HEK293 (cell line): ENCODE results near the gene FXYD4.

Experiments
- CTCF ChIA-PET: fragments of 350-600 bp; formaldehyde crosslinking; extraction: SDS; loops from one replicate; lab custom pipeline; 2021; ENCODE audit warnings: antibody characterized with exemption; lab: Yijun Ruan, JAX
- POLR2A ChIA-PET: fragments of 300-600 bp; formaldehyde crosslinking; extraction: SDS; loops from one replicate; lab custom pipeline; 2020; ENCODE audit warnings: antibody characterized with exemption, inconsistent platforms; lab: Yijun Ruan, JAX
- H3K27ac ChIP-seq: fragments of 200-500 bp; sonication (Bioruptor generic); 2 replicates; pipeline ENCODE4 v1.5.1; 2014; ENCODE audit warnings: low read depth, low read length, control low read depth, inconsistent platforms; ENCODE audit errors: extremely low read depth
- H3K36me3 ChIP-seq, 2 experiments: fragments of 200-500 bp in 1 of 2; sonication (Bioruptor generic) in 1 of 2; 1 replicate in 1 of 2; 2 replicates in 1 of 2; pipeline ENCODE4 v1.5.1; 2014 to 2017; ENCODE audit warnings: inconsistent platforms in 2 of 2, low read length in 2 of 2; ENCODE audit not compliant: control insufficient read depth in 2 of 2, insufficient read depth in 1 of 2
- H3K4me1 ChIP-seq: fragments of 200-500 bp; sonication (Bioruptor generic); 2 replicates; pipeline ENCODE4 v1.5.1; 2014; ENCODE audit warnings: mild to moderate bottlenecking, low read length, inconsistent platforms; ENCODE audit not compliant: control insufficient read depth, insufficient read depth
- H3K4me3 ChIP-seq: 2 replicates; pipeline ENCODE4 v1.5.1; 2011; ENCODE audit warnings: low read depth, mild to moderate bottlenecking, control low read depth, low read length, moderate library complexity
- H3K9me3 ChIP-seq: fragments of 200-500 bp; sonication (Bioruptor generic); 2 replicates; pipeline ENCODE4 v1.5.1; 2014; ENCODE audit warnings: low read depth, low read length, inconsistent platforms; ENCODE audit not compliant: control insufficient read depth, insufficient read depth
- AEBP2 ChIP-seq: fragments of 450-650 bp; formaldehyde crosslinking; IDR thresholded peaks from 2 replicates; pipeline ENCODE4 v1.5.1; 2016; ENCODE audit warnings: missing biosample characterization, missing genetic modification characterization, borderline replicate concordance
- EGR2 ChIP-seq: fragments of 450-650 bp; formaldehyde crosslinking; IDR thresholded peaks from 2 replicates; pipeline ENCODE4 v1.5.1; 2016; ENCODE audit warnings: low read depth, missing biosample characterization, missing genetic modification characterization
- HOXC10 ChIP-seq: sonication (generic); formaldehyde crosslinking; IDR thresholded peaks from 2 replicates; pipeline ENCODE4 v1.8.1; 2023; ENCODE audit warnings: mild to moderate bottlenecking, missing genetic modification reagents
- PBX3 ChIP-seq: sonication (generic); formaldehyde crosslinking; IDR thresholded peaks from 2 replicates; pipeline ENCODE4 v1.8.1; 2022; ENCODE audit warnings: mild to moderate bottlenecking, moderate library complexity, missing genetic modification reagents
- SP2 ChIP-seq: fragments of 450-650 bp; formaldehyde crosslinking; IDR thresholded peaks from 2 replicates; pipeline ENCODE4 v1.5.1; 2016; ENCODE audit warnings: missing biosample characterization, missing genetic modification characterization
- ZBTB7A ChIP-seq: fragments of 450-650 bp; formaldehyde crosslinking; IDR thresholded peaks from 2 replicates; pipeline ENCODE4 v1.5.1; 2016; ENCODE audit warnings: low read depth, missing biosample characterization, missing genetic modification characterization
- ZFHX2 ChIP-seq: fragments of 450-650 bp; formaldehyde crosslinking; conservative IDR thresholded peaks from 2 replicates; pipeline ENCODE4 v1.5.1; 2016; ENCODE audit warnings: missing biosample characterization, missing genetic modification characterization
- ZNF138 ChIP-seq: fragments of 450-650 bp; formaldehyde crosslinking; IDR thresholded peaks from 2 replicates; pipeline ENCODE4 v1.5.1; 2016; ENCODE audit warnings: missing biosample characterization, missing genetic modification characterization, borderline replicate concordance
- ZNF155 ChIP-seq: fragments of 450-650 bp; formaldehyde crosslinking; IDR thresholded peaks from 2 replicates; pipeline ENCODE4 v1.5.1; 2016; ENCODE audit warnings: missing biosample characterization, missing genetic modification characterization
- ZNF311 ChIP-seq: fragments of 450-650 bp; formaldehyde crosslinking; IDR thresholded peaks from 2 replicates; pipeline ENCODE4 v1.5.1; 2017; ENCODE audit warnings: missing biosample characterization, missing genetic modification characterization, borderline replicate concordance
- ZNF354C ChIP-seq: fragments of 450-650 bp; formaldehyde crosslinking; IDR thresholded peaks from 2 replicates; pipeline ENCODE4 v1.5.1; 2016; ENCODE audit warnings: missing biosample characterization, missing genetic modification characterization, low read depth, borderline replicate concordance
- ZNF473 ChIP-seq: fragments of 450-650 bp; formaldehyde crosslinking; IDR thresholded peaks from 2 replicates; pipeline ENCODE4 v1.5.1; 2017; ENCODE audit warnings: missing biosample characterization, missing genetic modification characterization
- ZNF548 ChIP-seq: fragments of 450-650 bp; formaldehyde crosslinking; IDR thresholded peaks from 2 replicates; pipeline ENCODE4 v1.5.1; 2016; ENCODE audit warnings: missing biosample characterization, missing genetic modification characterization
- ZNF621 ChIP-seq: fragments of 450-650 bp; formaldehyde crosslinking; IDR thresholded peaks from 2 replicates; pipeline ENCODE4 v1.5.1; 2017; ENCODE audit warnings: missing biosample characterization, missing genetic modification characterization
- ZNF692 ChIP-seq: fragments of 450-650 bp; formaldehyde crosslinking; IDR thresholded peaks from 2 replicates; pipeline ENCODE4 v1.5.1; 2016; ENCODE audit warnings: missing biosample characterization, missing genetic modification characterization
- ZNF785 ChIP-seq: fragments of 450-650 bp; formaldehyde crosslinking; IDR thresholded peaks from 2 replicates; pipeline ENCODE4 v1.5.1; 2016; ENCODE audit warnings: missing biosample characterization, missing genetic modification characterization
- ZNF792 ChIP-seq: fragments of 450-650 bp; formaldehyde crosslinking; IDR thresholded peaks from 2 replicates; pipeline ENCODE4 v1.5.1; 2016; ENCODE audit warnings: missing biosample characterization, missing genetic modification characterization
- ZSCAN30 ChIP-seq: fragments of 450-650 bp; IDR thresholded peaks from 2 replicates; pipeline ENCODE4 v1.5.1; 2018; ENCODE audit warnings: missing biosample characterization, mild to moderate bottlenecking, missing genetic modification characterization, moderate library complexity

The FXYD4 gene

GRCh38 chr10:43322769-43323168 lies 48.7 kb upstream of the FXYD4 start:
- H3K27ac ChIP-seq, result no peak overlapping the region
- H3K4me3 ChIP-seq, result no peak overlapping the region
- no peaks in the 10 kb centered on the region for H3K36me3 ChIP-seq
- no peaks in the 10 kb centered on the region for H3K4me1 ChIP-seq
- H3K9me3 ChIP-seq, result no peaks in the 10 kb centered on the region
- CTCF ChIA-PET, result no interaction called here
- POLR2A ChIA-PET, result no interaction called here
- TF ChIP-seq HOXC10 (CRISPR knock-in tag) (no peak), EGR2 (no peak), ZNF621 (tag by site-specific recombination) (no peak), ZNF311 (no peak), ZNF138 (tag by site-specific recombination) (no peak), AEBP2 (tag by site-specific recombination) (no peak)
- TF ChIP-seq, all 188 proteins: peak for 0

GRCh38 chr10:43323245-43323644 lies 48.2 kb upstream of the FXYD4 start:
- POLR2A ChIA-PET, result no interaction called here
- TF ChIP-seq ZNF354C (tag by site-specific recombination), result no peak
- no peak for TF ChIP-seq PBX3 (CRISPR knock-in tag)
- no peak for TF ChIP-seq ZNF792 (tag by site-specific recombination)
- no peak for TF ChIP-seq ZSCAN30 (tag by site-specific recombination)
- no peak for TF ChIP-seq ZNF473
- TF ChIP-seq ZFHX2, result no peak
- TF ChIP-seq ZNF785 (tag by site-specific recombination), result no peak
- no peak for TF ChIP-seq SP2 (tag by site-specific recombination)
- TF ChIP-seq ZBTB7A (tag by site-specific recombination), result no peak
- H3K9me3 ChIP-seq, result no peaks in the 10 kb centered on the region
- CTCF ChIA-PET, result no interaction called here
- no peaks in the 10 kb centered on the region for H3K4me1 ChIP-seq
- no peaks in the 10 kb centered on the region for H3K36me3 ChIP-seq
- H3K4me3 ChIP-seq, result no peak overlapping the region
- no peak overlapping the region for H3K27ac ChIP-seq

- no peak for TF ChIP-seq ZNF548
- no peak for TF ChIP-seq ZNF692 (tag by site-specific recombination)
- TF ChIP-seq ZNF155, result no peak
- POLR2A ChIA-PET, result no interaction called here
- Histone ChIP-seq H3K9me3 (no peaks in the 10 kb centered on the region), H3K4me3 (no peak overlapping the region), H3K4me1 (no peaks in the 10 kb centered on the region), H3K36me3 (no peaks in the 10 kb centered on the region), H3K27ac (no peak overlapping the region)
- CTCF ChIA-PET, result interaction anchor here (0.7 to 1.1 kb wide), 3 partner anchors 15 to 135 kb away, joined by 3 read pairs; no protein-coding TSS in a partner anchor
Measured at GRCh38 chr10:43324876-43325275, 46.6 kb upstream of the FXYD4 start.
